Measurements from ENCODE around the gene ZNF490. TPM values are rescaled to one million over a fixed set of nuclear protein-coding genes. Genes with fewer than 3 reads are reported as not detected.
"Not testable (repeated sequence)": the region's sequence is repeated elsewhere in the genome, so short reads cannot be mapped to it uniquely, and the experiment has no call there.

Gene ZNF490
- total RNA-seq, 2 donors from 2014 or later = 5.2 to 8.4 TPM

DNA sequence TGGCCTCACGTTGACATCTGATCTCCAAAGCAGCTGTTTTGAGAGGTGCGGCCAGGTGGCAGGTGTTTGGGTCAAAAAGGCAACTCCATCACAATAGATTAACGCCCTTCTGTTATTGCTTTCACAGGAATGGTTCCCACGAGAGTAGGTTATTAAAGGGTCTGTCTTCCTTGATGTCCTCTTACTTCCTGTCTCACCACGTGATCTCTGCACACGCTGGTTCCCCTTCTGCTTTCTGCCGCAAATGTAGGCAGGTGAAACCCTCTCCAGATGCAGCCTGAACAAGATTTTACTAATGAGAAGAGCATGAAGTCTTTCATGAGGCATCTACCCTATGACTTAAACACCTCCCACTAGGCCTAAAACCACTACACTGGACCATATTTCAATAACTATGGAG lies 36.6 kb downstream of the ZNF490 start:
- no peak for ATAC-seq
- H3K9me3 Mint-ChIP-seq = no peaks in the 10 kb centered on the region
- peaks cover 11 to 12% of the 10 kb centered on the region in 2 donors for H3K36me3 Mint-ChIP-seq
- peak overlapping the region; percentile 25 to 36 for H3K27ac Mint-ChIP-seq
- DNase-seq (ENCODE audit: low spot score in 2 of 2) = no peak

DNA sequence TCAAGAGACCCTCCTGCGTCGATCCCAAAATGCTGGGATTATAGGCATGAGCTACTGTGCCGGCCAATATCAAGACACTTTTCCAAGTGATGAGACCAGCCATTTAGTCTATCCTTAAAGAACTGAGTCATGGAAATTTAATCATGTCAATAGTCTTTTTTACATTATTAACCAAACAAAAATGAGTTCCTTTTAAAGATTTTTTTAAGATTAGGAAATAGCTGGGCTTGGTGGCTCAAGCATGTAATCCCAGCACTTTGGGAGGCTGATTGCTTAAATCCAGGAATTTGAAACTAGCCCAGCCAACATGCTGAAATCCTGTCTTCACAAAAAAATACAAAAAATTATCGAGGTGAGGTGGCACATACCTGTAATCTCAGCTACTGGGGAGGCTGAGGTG lies 42.7 kb downstream of the ZNF490 start:
- DNase-seq (ENCODE audit: low spot score in 2 of 2) (no peak), ATAC-seq (no peak)
- Mint-ChIP-seq H3K9me3 (no peaks in the 10 kb centered on the region), H3K36me3 (no peaks in the 10 kb centered on the region), H3K27ac (no peak overlapping the region)

DNA sequence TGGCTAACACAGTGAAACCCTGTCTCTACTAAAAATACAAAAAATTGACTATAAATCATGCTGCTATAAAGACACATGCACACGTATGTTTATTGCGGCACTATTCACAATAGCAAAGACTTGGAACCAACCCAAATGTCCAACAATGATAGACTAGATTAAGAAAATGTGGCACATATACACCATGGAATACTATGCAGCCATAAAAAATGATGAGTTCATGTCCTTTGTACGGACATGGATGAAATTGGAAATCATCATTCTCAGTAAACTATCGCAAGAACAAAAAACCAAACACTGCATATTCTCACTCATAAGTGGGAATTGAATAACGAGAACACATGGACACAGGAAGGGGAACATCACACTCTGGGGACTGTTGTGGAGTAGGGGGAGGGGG lies 44.2 kb downstream of the ZNF490 start:
- not testable (repeated sequence) for ATAC-seq, H3K36me3 Mint-ChIP-seq

DNA sequence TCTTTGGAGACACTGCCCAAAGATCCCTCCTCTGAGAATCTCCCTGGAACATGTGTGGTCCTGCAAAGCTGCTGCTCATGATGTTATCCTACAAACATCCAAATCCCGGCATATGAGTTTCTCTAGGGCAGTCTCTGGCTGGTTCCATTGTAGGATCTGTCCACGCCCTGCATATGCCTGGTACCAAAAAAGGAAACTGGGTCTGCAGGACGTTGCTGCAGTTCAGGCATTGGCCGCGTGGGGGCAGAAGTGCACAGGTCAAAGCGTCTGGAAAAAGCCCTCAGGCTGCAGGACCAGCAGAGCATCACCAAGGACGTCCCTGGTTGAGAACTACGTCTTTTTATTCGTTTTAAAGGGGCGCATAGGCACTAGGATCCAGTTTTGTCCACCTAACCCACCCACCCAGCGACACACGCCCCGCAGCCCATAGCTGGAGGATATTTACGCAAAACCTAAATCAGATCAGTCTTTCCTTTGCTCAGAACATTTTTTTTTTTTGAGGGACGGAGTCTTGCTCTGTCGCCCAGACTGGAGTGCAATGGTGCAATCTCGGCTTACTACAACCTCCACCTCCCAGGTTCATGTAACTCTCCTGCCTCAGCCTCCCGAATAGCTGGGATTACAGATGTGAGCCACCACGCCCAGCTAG lies 46.5 kb downstream of the ZNF490 start:
- DNase-seq (ENCODE audit: low spot score in 2 of 2) (peak; percentile 89 to 98), ATAC-seq (peak; percentile 91 to 93)
- Mint-ChIP-seq H3K36me3 (no peaks in the 10 kb centered on the region), H3K9me3 (no peaks in the 10 kb centered on the region), H3K27ac (no peak overlapping the region)

More for the DNA sequence above, 44.2 kb downstream of the ZNF490 start:
- DNase-seq (ENCODE audit: low spot score in 2 of 2); H3K27ac Mint-ChIP-seq; H3K9me3 Mint-ChIP-seq: not testable (repeated sequence)

DNA sequence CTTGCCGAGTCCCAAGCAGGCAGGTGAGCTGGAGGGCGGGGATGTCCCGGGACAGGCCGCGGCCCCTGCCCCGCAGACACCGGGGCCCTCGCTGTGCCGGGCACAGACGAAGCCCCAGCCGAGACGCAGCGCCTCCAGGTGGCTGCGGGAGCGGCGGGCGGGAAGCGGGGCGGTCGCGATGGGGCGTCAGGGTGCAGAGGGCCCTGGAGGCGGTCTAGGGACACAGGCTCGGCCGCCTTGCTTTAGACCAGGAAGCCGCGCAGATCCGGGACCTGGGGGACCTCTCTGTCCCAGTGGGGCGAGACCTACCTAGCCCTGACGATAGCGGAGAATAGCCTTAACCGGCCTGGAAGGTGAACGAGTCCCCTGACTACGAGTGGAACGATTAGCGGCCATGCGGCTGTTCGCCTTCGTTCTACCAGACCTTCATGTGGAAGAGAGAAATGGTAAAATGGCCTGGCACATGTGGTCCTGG lies 55.1 kb downstream of the ZNF490 start:
- DNase-seq (ENCODE audit: low spot score in 2 of 2) (no peak), ATAC-seq (no peak)
- no peaks in the 10 kb centered on the region for H3K9me3 Mint-ChIP-seq
- peaks cover 6 to 7% of the 10 kb centered on the region in 2 donors for H3K36me3 Mint-ChIP-seq
- no peak overlapping the region for H3K27ac Mint-ChIP-seq

GRCh38 chr19:12551060-12551832 lies 59.4 kb downstream of the ZNF490 start, which contains the start of gene ZNF564:
ZNF564 (minus strand) TSS chr19:12551482; CDS start chr19:12551332, 150 bp downstream.
- DNase-seq (ENCODE audit: low spot score in 2 of 2) = peak; percentile 82 to 95
- Mint-ChIP-seq H3K9me3 (no peaks in the 10 kb centered on the region), H3K36me3 (peaks cover 19 to 31% of the 10 kb centered on the region in 2 donors), H3K27ac (peak within 1 kb of the TSS; percentile 86 to 94)
- ATAC-seq = peak; percentile 98 to 100

DNA sequence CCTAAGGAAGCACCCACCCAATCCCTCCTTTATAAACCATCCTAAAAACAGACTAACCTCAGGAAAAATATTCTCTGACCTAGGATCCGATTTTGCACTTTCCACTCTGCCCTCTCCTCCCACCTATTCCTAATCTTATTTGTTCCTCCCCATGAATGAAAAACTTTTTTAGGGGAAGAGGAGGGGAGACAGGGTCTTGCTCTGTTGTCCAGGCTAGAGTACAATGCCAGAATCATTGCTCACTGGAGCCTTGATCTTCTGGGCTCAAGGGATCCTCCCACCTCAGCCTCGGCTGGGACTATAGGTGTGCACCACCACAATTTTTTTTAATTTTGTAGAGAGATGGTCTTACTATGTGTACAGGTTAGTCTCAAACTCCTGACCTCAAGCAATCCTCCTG lies 63.7 kb downstream of the ZNF490 start:
- Mint-ChIP-seq H3K36me3 (peaks cover 19 to 64% of the 10 kb centered on the region in 2 donors), H3K27ac (peak overlapping the region; percentile 9 to 41), H3K9me3 (peaks cover 0 to 18% of the 10 kb centered on the region in 2 donors)
- no peak for DNase-seq (ENCODE audit: low spot score in 2 of 2)
- ATAC-seq = no peak

GRCh38 chr19:12546068-12546467 lies 64.5 kb downstream of the ZNF490 start:
- peaks cover 0 to 18% of the 10 kb centered on the region in 2 donors for H3K9me3 Mint-ChIP-seq
- peak overlapping the region in 1 of 2 donors; percentile 9 for H3K27ac Mint-ChIP-seq
- ATAC-seq (no peak), DNase-seq (ENCODE audit: low spot score in 2 of 2) (no peak)
- H3K36me3 Mint-ChIP-seq = peaks cover 15 to 59% of the 10 kb centered on the region in 2 donors

DNA sequence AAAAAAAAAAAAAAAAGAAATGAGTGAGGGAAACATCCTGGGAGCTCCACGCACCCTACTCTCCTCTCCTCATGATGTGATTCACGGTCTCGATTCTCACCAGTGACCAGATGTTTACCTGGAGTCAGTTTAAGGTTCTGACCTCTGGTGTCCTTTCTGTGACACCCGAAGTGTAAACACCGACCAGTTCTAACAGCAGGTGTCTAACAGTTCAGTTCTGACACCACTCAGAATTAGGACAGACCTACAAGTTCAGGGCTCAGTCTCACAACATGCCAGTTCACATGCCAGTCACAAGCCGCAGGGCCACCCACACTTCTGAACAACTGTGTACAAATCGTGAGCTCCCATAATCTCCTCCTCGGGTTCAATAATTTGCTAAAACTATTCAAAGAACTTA lies 65.3 kb downstream of the ZNF490 start:
- Mint-ChIP-seq H3K9me3 (peaks cover 0 to 19% of the 10 kb centered on the region in 2 donors), H3K36me3 (peaks cover 11 to 61% of the 10 kb centered on the region in 2 donors), H3K27ac (no peak overlapping the region)
- ATAC-seq (no peak), DNase-seq (ENCODE audit: low spot score in 2 of 2) (no peak)

GRCh38 chr19:12544401-12544876 lies 66.2 kb downstream of the ZNF490 start:
- H3K36me3 Mint-ChIP-seq = peaks cover 11 to 64% of the 10 kb centered on the region in 2 donors
- ATAC-seq = peak; percentile 46 to 80

GRCh38 chr19:12543855-12544254 lies 66.8 kb downstream of the ZNF490 start:
- H3K27ac Mint-ChIP-seq = peak overlapping the region in 1 of 2 donors; percentile 71
- H3K36me3 Mint-ChIP-seq = peaks cover 6 to 58% of the 10 kb centered on the region in 2 donors
- ATAC-seq (peak; percentile 35 to 70), DNase-seq (ENCODE audit: low spot score in 2 of 2) (no peak)
- H3K9me3 Mint-ChIP-seq = peaks cover 0 to 22% of the 10 kb centered on the region in 2 donors

More at GRCh38 chr19:12544401-12544876, 66.2 kb downstream of the ZNF490 start:
- no peak for DNase-seq (ENCODE audit: low spot score in 2 of 2)
- H3K9me3 Mint-ChIP-seq = peaks cover 0 to 22% of the 10 kb centered on the region in 2 donors
- peak overlapping the region; percentile 38 to 71 for H3K27ac Mint-ChIP-seq

Other genes with a start within 250 kb of the ZNF490 start
- 1 to 10 TPM in 1 of 2 donors, under 1 TPM in 1; 0.47 to 5.2 TPM for gene ZNF442, start 245.1 kb downstream of the ZNF490 start, total RNA-seq
- gene ZNF799, start 209.5 kb downstream of the ZNF490 start, total RNA-seq = 1 to 10 TPM; 3.6 to 6.2 TPM
- 10 to 100 TPM in 1 of 2 donors, 1 to 10 TPM in 1; 3.6 to 11.6 TPM for gene ZNF443, start 169.8 kb downstream of the ZNF490 start, total RNA-seq
- gene ZNF709, start 126.0 kb downstream of the ZNF490 start, total RNA-seq = 1 to 10 TPM; 1.6 to 3.5 TPM
- 10 to 100 TPM in 1 of 2 donors, 1 to 10 TPM in 1; 4.6 to 12.9 TPM for gene ZNF564, start 59.3 kb downstream of the ZNF490 start, total RNA-seq
- 10 to 100 TPM; 14.7 to 16.7 TPM for gene ZNF791, start 107 bp upstream of the ZNF490 start, total RNA-seq
- gene MAN2B1, start 55.9 kb upstream of the ZNF490 start, total RNA-seq = 100 to 1,000 TPM; 136 to 174 TPM
- gene WDR83, start 56.0 kb upstream of the ZNF490 start, total RNA-seq = 10 to 100 TPM; 14.9 to 21.8 TPM
- 100 to 1,000 TPM; 148 to 193 TPM for gene DHPS, start 71.1 kb upstream of the ZNF490 start, total RNA-seq
- gene GNG14, start 77.2 kb upstream of the ZNF490 start, total RNA-seq = not detected
- gene FBXW9, start 85.8 kb upstream of the ZNF490 start, total RNA-seq = 1 to 10 TPM; 7.1 to 9.5 TPM
- 100 to 1,000 TPM in 1 of 2 donors, 10 to 100 TPM in 1; 89.6 to 100 TPM for gene TNPO2, start 113.1 kb upstream of the ZNF490 start, total RNA-seq
- gene TRIR, start 123.9 kb upstream of the ZNF490 start, total RNA-seq = 100 to 1,000 TPM; 122 to 167 TPM
- 10 to 100 TPM; 46.4 to 56.9 TPM for gene GET3, start 126.7 kb upstream of the ZNF490 start, total RNA-seq
- not detected for gene BEST2, start 141.0 kb upstream of the ZNF490 start, total RNA-seq
- gene HOOK2, start 164.7 kb upstream of the ZNF490 start, total RNA-seq = 10 to 100 TPM; 37.9 to 41.5 TPM
- gene JUNB, start 180.7 kb upstream of the ZNF490 start, total RNA-seq = 100 to 1,000 TPM; 400 to 402 TPM
- gene PRDX2, start 191.0 kb upstream of the ZNF490 start, total RNA-seq = 100 to 1,000 TPM; 317 to 357 TPM
- 10 to 100 TPM; 39.4 to 42.7 TPM for gene THSD8, start 191.3 kb upstream of the ZNF490 start, total RNA-seq
- 10 to 100 TPM; 37.0 to 41.4 TPM for gene RNASEH2A, start 195.8 kb upstream of the ZNF490 start, total RNA-seq
- not detected for gene RTBDN, start 223.8 kb upstream of the ZNF490 start, total RNA-seq
- gene MAST1, start 227.7 kb upstream of the ZNF490 start, total RNA-seq = 1 to 10 TPM in 1 of 2 donors, under 1 TPM in 1; 0.77 to 4.6 TPM